OCI-LY3 (cell line): ENCODE measurements around the gene KCNIP1.

ENCODE experiments used
- H2AFZ ChIP-seq: fragments of 200-600, 300-600 bp; shearing (Covaris generic); 2 replicates; pipeline ENCODE4 v1.6.0; 2014; ENCODE audit warnings: antibody characterized with exemption, low read depth, low read length
- H3K27ac ChIP-seq: fragments of 200-600, 300-600 bp; sonication (generic); 2 replicates; pipeline ENCODE4 v1.5.1; 2014; ENCODE audit warnings: mild to moderate bottlenecking, low read length, moderate library complexity, mixed read lengths
- H3K27me3 ChIP-seq: fragments of 200-600, 300-600 bp; sonication (generic); 2 replicates; pipeline ENCODE4 v1.6.1; 2014; ENCODE audit warnings: low read depth, low read length, mixed read lengths
- H3K36me3 ChIP-seq: fragments of 200-600, 300-600 bp; sonication (generic); replicated peaks from 2 replicates; pipeline ENCODE3; 2014; ENCODE audit warnings: low read depth, low read length, mixed read lengths
- H3K4me1 ChIP-seq: fragments of 300-600, 200-600 bp; sonication (generic); 2 replicates; pipeline ENCODE4 v1.6.1; 2014; ENCODE audit warnings: low read length, mixed read lengths
- H3K4me2 ChIP-seq: fragments of 200-600, 300-600 bp; sonication (generic); 2 replicates; pipeline ENCODE4 v1.6.1; 2014; ENCODE audit warnings: low read length, mixed read lengths
- H3K4me3 ChIP-seq: fragments of 300-600, 200-600 bp; sonication (generic); 2 replicates; pipeline ENCODE4 v1.5.1; 2014; ENCODE audit warnings: antibody characterized with exemption, mild to moderate bottlenecking, low read length, moderate library complexity
- H3K79me2 ChIP-seq: fragments of 300-600, 200-600 bp; shearing (Covaris generic); 2 replicates; pipeline ENCODE4 v1.6.1; 2014; ENCODE audit warnings: mild to moderate bottlenecking, low read length, mixed read lengths
- H3K9ac ChIP-seq: fragments of 300-600, 200-600 bp; shearing (Covaris generic); 2 replicates; pipeline ENCODE4 v1.6.0; 2014; ENCODE audit warnings: mild to moderate bottlenecking, low read length, moderate library complexity
- H3K9me3 ChIP-seq: fragments of 200-600, 300-600 bp; shearing (Covaris generic); 2 replicates; pipeline ENCODE4 v1.6.1; 2014; ENCODE audit warnings: low read length, mixed read lengths; ENCODE audit not compliant: insufficient read depth
- H4K20me1 ChIP-seq: fragments of 200-600, 300-600 bp; sonication (generic); 2 replicates; pipeline ENCODE4 v1.6.1; 2016; ENCODE audit warnings: low read length, mixed read lengths; ENCODE audit not compliant: insufficient read depth
- CTCF ChIP-seq: fragments of 200-600, 300-600 bp; sonication (generic); IDR thresholded peaks from 2 replicates; pipeline ENCODE4 v1.5.1; 2014; ENCODE audit warnings: antibody characterized with exemption, low read length, low read depth
- EZH2phosphoT487 ChIP-seq: fragments of 200-600 bp; shearing (Covaris generic); IDR thresholded peaks from 2 replicates; pipeline ENCODE4 v1.6.1; 2018; ENCODE audit warnings: antibody characterized with exemption, mixed run types, low read depth

KCNIP1 gene

GRCh38 chr5:170749911-170750431, 246.2 kb downstream of the KCNIP1 start:
- Histone ChIP-seq H3K4me1 (peaks cover 20% of the 10 kb centered on the region), H3K79me2 (no peaks in the 10 kb centered on the region), H3K4me3 (no peak overlapping the region), H4K20me1 (no peaks in the 10 kb centered on the region; the same call in 1 of the 2 replicates), H3K4me2 (no peak overlapping the region), H3K27me3 (peaks cover 69% of the 10 kb centered on the region), H3K27ac (no peak overlapping the region), H3K9me3 (no peaks in the 10 kb centered on the region), H3K9ac (no peak overlapping the region), H2AFZ (no peak overlapping the region), H3K36me3 (no peaks in the 10 kb centered on the region)
- no peak for TF ChIP-seq CTCF
- TF ChIP-seq EZH2phosphoT487, result no peak

GRCh38 chr5:170750791-170751190, 247.0 kb downstream of the KCNIP1 start:
- no peak overlapping the region for H3K4me2 ChIP-seq

GRCh38 chr5:170751631-170752030, 247.8 kb downstream of the KCNIP1 start:
- H3K4me2 ChIP-seq, result no peak overlapping the region
- TF ChIP-seq CTCF, result no peak
- no peak for TF ChIP-seq EZH2phosphoT487
- no peaks in the 10 kb centered on the region for H3K36me3 ChIP-seq
- H3K4me1 ChIP-seq, result peaks cover 4% of the 10 kb centered on the region
- no peaks in the 10 kb centered on the region for H3K9me3 ChIP-seq
- H3K27me3 ChIP-seq, result peaks cover 82% of the 10 kb centered on the region
- no peak overlapping the region for H2AFZ ChIP-seq
- H3K9ac ChIP-seq, result no peak overlapping the region
- no peaks in the 10 kb centered on the region; the same call in 1 of the 2 replicates for H4K20me1 ChIP-seq
- no peak overlapping the region for H3K27ac ChIP-seq
- H3K4me3 ChIP-seq, result no peak overlapping the region
- H3K79me2 ChIP-seq, result no peaks in the 10 kb centered on the region

More at GRCh38 chr5:170750791-170751190, 247.0 kb downstream of the KCNIP1 start:
- TF ChIP-seq EZH2phosphoT487 (no peak), CTCF (no peak)
- H3K36me3 ChIP-seq, result no peaks in the 10 kb centered on the region
- no peak overlapping the region for H3K9ac ChIP-seq
- H3K27ac ChIP-seq, result no peak overlapping the region
- H3K27me3 ChIP-seq, result peaks cover 77% of the 10 kb centered on the region
- no peaks in the 10 kb centered on the region for H3K79me2 ChIP-seq
- no peaks in the 10 kb centered on the region for H3K9me3 ChIP-seq
- no peak overlapping the region for H2AFZ ChIP-seq
- no peaks in the 10 kb centered on the region; the same call in 1 of the 2 replicates for H4K20me1 ChIP-seq
- H3K4me1 ChIP-seq, result peaks cover 12% of the 10 kb centered on the region
- H3K4me3 ChIP-seq, result no peak overlapping the region

GRCh38 chr5:170752257-170753215, 248.7 kb downstream of the KCNIP1 start:
- H3K9ac ChIP-seq, result no peak overlapping the region
- H3K9me3 ChIP-seq, result no peaks in the 10 kb centered on the region
- H3K36me3 ChIP-seq, result no peaks in the 10 kb centered on the region
- no peak overlapping the region for H3K27ac ChIP-seq
- H3K4me3 ChIP-seq, result no peak overlapping the region
- TF ChIP-seq CTCF (no peak), EZH2phosphoT487 (no peak)
- H3K79me2 ChIP-seq, result no peaks in the 10 kb centered on the region
- no peaks in the 10 kb centered on the region; the same call in 1 of the 2 replicates for H4K20me1 ChIP-seq
- H3K4me1 ChIP-seq, result peaks cover 10% of the 10 kb centered on the region
- no peak overlapping the region for H2AFZ ChIP-seq
- no peak overlapping the region for H3K4me2 ChIP-seq
- peaks cover 84% of the 10 kb centered on the region for H3K27me3 ChIP-seq
